Right lobe of liver (tissue), 4 donors: ENCODE results near the gene NLN.

ENCODE experiments used
- CTCF ChIP-seq, 4 donors: fragments of 200-600 bp in 3 of 4; fragments of 450-650 bp in 1 of 4; IDR thresholded peaks; one replicate each; pipeline versions ENCODE4 v1.5.1 to v1.8.0; 2016 to 2022; ENCODE audit warnings: antibody characterized with exemption in 4 of 4, mild to moderate bottlenecking in 2 of 4
- POLR2A ChIP-seq: fragments of 450-650 bp; IDR thresholded peaks from one replicate; pipeline ENCODE4 v1.6.1; 2017; ENCODE audit warnings: antibody characterized with exemption, mild to moderate bottlenecking
- donor health status: DM: no; HTN: no; CAD: no.
- donor health status: DM: no; HTN: no; CAD: no.
- donor health status: DM: no; HTN: yes; CAD: no.

- TF ChIP-seq CTCF (IDR thresholded peaks at IDR 0.05) (no peak), POLR2A (no peak)
Observed at GRCh38 chr5:65812648-65813047, 90.6 kb downstream of the NLN start.
